HG03280 (cell line): ENCODE results near the gene ANKRD35.
"Not testable (repeated sequence)": the region's sequence is repeated elsewhere in the genome, so short reads cannot be mapped to it uniquely, and the experiment has no call there.

ENCODE experiments used
- ATAC-seq: cut with Tn5 transposase; IDR thresholded peaks from one replicate; pipeline ENCODE4 v1.9.1; 2021; ENCODE audit warnings: mild to moderate bottlenecking, moderate library complexity; ENCODE audit not compliant: unreplicated experiment

ANKRD35 gene, protein sequence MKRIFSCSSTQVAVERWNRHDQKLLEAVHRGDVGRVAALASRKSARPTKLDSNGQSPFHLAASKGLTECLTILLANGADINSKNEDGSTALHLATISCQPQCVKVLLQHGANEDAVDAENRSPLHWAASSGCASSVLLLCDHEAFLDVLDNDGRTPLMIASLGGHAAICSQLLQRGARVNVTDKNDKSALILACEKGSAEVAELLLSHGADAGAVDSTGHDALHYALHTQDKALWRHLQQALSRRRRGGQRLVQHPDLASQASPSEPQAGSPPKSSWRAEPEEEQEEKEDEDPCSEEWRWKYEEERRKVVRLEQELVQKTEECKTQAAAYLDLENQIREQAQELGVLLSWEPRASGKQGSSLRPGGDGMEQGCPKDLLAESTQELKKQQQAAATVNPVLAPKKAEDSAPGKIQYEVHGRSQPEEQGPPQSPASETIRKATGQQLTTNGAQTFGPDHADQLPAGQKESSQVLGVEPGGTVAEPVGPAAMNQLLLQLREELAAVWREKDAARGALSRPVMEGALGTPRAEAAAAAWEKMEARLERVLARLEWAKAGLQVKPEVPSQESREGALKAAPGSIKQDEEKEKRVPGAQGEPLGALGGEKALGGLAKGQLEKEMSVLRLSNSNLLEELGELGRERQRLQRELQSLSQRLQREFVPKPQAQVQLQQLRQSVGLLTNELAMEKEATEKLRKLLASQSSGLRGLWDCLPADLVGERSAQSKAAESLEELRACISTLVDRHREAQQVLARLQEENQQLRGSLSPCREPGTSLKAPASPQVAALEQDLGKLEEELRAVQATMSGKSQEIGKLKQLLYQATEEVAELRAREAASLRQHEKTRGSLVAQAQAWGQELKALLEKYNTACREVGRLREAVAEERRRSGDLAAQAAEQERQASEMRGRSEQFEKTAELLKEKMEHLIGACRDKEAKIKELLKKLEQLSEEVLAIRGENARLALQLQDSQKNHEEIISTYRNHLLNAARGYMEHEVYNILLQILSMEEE

GRCh38 chr1:145885738-145886287 lies at the start of gene ANKRD35:
Gene ANKRD35, minus strand, starts transcription at chr1:145885866. Its CDS starts 108 bp downstream, at chr1:145885758.
- peak; percentile 96 for ATAC-seq

DNA sequence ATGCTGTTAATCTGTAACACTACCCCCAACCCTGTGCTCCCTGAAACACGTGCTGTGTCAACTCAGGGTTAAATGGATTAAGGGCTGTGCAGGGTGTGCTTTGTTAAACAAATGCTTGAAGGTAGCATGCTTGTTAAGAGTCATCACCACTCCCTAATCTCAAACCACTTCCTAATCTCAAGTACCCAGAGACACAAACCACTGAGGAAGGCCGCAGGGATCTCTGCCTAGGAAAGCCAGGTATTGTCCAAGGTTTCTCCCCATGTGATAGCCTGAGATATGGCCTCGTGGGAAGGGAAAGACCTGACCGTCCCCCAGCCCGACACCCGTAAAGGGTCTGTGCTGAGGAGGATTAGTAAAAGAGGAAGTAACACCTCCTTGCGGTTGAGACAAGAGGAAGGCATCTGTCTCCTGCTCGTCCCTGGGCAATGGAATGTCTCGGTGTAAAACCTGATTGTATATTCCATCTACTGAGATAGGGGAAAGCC lies 46.9 kb upstream of the ANKRD35 start:
- ATAC-seq: not testable (repeated sequence)

DNA sequence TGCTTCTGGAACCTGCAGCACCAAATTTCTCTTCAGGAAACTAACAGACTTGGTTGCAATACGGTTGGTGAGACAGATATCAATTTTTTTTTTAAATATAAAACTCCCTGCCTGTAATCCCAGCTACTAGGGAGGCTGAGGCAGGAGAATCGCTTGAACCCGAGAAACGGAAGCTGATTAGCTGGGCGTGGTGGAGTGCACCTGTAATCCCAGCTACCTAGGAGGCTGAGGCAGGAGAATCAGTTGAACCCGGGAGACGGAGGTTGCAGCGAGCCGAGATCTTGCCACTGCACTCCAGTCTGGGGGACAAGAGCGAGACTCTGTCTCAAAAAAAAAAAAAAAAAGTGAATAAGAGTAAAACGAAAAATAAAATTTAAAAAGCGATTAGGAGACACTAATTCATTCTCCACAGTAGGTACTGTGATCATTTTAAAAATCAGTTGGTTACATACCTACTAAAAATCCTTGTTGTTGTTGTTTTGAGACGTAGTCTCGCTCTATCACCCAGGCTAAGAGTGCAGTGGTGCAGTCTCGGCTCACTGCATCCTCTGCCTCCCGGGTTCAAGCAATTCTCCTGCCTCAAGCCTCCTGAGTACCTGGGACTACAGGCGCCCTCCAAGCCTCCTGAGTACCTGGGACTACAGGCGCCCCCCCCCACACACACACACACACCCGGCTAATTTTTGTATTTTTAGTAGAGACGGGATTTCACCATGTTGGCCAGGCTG lies 42.4 kb upstream of the ANKRD35 start:
- ATAC-seq: no peak

GRCh38 chr1:145927063-145927886 lies 41.6 kb upstream of the ANKRD35 start, which contains the start of gene RBM8A:
Gene RBM8A, minus strand, starts transcription at chr1:145927484. Its CDS starts 58 bp downstream, at chr1:145927426.
- peak; percentile 98 for ATAC-seq

DNA sequence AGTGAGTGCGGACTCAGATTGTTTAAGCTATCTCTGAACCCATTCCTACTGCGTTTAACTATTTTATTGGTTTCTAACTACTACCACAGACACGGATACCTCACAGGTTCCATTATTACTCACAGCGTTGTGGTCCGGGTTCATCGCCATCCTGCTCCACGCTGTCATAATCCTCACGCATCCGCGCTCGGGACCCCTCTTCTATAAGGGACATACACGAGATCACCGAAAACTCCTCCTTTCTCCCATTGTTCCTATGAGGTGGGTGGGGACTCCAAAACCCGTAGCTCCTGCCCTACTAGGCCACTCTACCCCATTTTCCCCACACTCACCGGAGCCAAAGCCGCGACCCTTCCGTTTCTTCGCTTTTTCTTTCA lies 41.0 kb upstream of the ANKRD35 start:
- ATAC-seq: peak; percentile 3

DNA sequence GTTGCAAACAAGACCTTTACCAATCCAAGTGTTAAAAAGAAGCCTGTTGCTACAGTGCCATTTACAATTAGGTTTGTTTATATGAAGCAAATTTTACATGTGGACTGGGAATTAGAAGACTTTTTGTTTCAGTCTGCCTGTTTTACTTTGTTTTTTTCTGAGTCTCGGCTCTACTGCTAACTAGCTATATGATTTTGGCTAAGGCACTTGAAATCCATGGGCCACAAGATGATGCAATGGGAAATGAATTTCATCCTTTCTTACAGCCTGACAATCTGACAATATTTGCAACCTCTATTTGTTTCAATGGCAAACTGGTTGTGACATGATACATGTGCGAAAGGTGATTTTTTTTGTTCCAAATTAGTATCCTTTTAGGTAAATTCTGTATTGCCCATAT lies 36.6 kb upstream of the ANKRD35 start:
- no peak for ATAC-seq

DNA sequence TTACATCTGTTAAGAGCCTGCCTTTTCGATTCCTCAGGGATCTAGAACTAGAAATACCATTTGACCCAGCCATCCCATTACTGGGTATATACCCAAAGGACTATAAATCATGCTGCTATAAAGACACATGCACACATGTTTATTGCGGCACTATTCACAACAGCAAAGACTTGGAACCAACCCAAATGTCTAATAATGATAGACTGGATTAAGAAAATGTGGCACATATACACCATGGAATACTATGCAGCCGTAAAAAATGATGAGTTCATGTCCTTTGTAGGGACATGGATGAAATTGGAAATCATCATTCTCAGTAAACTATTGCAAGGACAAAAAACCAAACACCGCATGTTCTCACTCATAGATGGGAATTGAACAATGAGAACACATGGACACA lies 34.6 kb upstream of the ANKRD35 start:
- not testable (repeated sequence) for ATAC-seq

DNA sequence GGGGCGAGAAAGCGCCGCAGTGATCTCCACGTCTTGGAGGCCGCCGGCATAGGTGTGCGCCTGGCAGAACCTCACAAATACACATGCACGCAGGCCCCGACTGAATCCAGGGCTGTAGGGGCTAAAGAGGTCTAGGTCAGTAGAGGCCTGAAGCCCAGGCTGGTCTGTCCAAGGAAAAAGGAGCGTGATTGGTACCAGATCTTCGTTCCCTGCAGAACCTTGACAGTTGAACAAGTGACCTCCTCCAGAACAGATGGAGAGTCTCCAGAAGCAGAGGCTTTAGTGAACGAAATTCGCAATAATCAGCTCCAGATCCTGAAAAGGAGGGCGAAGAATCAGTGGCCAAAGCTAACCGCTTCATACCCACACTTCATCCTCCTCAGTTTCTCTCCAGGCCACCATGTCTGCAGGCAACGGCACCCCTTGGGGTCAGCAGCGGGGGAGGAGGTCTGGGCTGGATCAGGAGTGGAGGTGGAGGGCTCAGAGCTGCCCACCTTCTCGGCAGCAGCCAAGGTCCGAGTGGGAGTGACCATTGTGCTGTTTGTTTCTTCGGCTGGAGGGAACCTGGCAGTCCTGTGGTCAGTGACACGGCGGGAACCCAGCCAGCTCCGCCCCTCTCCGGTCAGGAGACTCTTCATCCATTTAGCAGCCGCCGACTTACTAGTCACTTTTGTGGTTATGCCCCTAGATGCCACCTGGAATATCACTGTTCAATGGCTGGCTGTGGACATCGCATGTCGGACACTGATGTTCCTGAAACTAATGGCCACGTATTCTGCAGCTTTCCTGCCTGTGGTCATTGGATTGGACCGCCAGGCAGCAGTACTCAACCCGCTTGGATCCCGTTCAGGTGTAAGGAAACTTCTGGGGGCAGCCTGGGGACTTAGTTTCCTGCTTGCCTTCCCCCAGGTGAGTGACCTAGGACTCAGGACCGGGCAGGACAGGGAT lies 33.6 kb upstream of the ANKRD35 start:
- peak; percentile 79 for ATAC-seq

DNA sequence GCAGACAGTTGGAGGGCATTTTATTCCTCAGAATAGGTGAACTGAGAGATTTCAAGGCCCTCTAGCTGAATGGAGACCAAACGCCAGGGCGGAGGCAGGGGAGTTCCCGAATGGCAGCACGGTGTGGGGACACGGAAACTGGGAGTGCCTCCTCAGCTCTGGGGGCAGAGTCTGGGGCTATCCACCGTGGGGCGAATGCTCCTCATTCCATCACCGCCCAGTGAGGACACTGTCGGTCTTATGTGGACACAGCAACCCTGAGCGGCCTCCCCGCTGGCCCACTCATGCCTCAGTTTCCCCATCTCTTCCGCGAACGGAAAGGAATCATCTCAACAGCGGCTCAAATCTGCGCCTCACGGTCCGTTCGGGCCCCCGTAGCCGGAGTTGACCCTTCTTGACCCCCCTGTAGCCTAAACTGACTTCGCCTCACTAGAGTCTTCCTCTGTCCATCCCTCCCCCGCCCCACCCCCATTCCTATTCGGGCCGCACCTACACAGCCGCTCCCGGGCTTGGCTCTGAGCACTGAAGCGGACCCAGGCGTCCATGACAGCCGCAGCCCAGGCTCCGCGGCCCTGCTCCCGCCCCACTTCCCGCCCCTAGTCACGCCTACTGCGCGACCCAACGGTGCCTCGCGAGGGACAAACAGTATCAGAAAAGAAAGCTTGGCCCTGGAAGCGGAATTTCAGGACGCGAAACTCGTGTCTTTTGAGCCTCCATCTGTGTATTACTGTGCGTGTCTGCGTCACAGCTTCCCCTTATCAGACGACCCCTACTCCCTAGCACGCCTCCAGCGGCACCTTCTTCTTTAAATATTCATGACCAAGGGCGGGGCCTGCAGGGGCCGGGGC lies 32.7 kb upstream of the ANKRD35 start, which contains the start of gene PEX11B:
TSS of gene PEX11B (minus strand) at position 574 of the 848 bp plus-strand sequence. CDS start at position 545, 29 bp downstream.
- peak; percentile 82 for ATAC-seq

DNA sequence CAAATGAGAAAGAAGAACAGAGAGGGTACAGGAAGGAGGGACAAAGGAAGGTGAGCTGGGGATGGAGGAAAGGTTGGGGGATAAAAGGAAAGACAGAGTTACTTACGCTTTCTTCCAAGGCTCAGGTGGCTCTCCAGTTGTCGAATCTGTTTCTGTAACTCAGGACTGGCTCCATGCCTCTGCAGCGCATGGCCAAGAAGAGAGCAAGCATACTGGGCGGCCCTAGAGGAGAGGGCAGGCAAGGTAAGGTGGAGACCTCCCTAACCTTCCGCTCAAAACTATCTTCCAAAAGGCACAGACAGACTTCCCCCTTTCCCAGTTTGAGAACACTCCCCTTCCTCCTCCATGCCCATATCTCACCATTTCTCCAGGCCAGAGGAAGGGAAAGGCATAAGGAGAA lies 31.9 kb upstream of the ANKRD35 start:
- ATAC-seq: no peak

- no peak for ATAC-seq
Measured at GRCh38 chr1:145916745-145917144, 31.1 kb upstream of the ANKRD35 start.

GRCh38 chr1:145912128-145912641 lies 26.5 kb upstream of the ANKRD35 start:
- no peak for ATAC-seq

GRCh38 chr1:145908653-145909052 lies 23.0 kb upstream of the ANKRD35 start:
- ATAC-seq: no peak

- ATAC-seq: no peak
Measured at GRCh38 chr1:145906954-145907753, 21.5 kb upstream of the ANKRD35 start.

DNA sequence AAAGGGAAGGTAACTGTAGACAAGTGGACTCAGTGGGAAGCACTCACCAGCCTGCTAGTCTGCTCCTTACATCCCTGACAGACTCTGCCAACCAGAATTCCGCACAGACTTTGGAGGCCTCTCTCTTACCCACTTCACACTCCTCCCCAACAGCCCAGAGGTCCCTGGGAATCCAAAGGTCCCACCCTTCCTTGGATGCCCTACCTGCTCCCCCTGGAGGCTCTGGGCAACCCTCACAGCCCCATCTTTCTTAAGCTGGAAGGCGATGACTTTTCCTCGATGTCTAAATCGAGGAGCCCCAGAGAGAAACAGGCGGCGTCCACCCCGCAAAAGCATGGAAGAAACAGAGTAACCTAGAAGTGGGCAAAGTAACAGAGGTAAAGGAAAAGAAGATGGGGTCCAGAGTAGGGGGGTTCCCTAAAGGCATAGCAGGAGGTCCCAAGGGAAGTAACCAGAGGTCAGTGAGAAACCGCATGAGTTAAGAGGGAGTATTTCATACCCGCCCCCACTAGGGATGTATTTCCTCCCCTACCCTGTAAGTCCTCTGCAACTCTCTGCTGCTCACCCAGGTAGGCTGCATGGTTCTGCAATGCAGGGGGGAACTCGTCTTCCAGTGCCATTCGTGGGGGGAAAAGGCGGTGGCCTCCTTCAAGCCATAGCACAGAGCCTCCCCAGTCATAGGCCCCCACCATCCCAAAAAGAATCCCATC lies 15.8 kb upstream of the ANKRD35 start:
- ATAC-seq: no peak

- ATAC-seq: no peak
Measured at GRCh38 chr1:145898756-145899155, 13.1 kb upstream of the ANKRD35 start.
